NCI-H82 treated with DMSO at 0.1 percent for 48 hours (cell line): ENCODE measurements around the gene NSMF.
"Not testable (repeated sequence)": the region's sequence is repeated elsewhere in the genome, so short reads cannot be mapped to it uniquely, and the experiment has no call there.

ENCODE experiments used
- DNase-seq: peaks from one replicate; lab custom pipeline; 2025; ENCODE audit not compliant: unreplicated experiment; lab: John Stamatoyannopoulos, UW

NSMF gene

GRCh38 chr9:137459601-137460362 is 648 bp upstream of the NSMF start:
- DNase-seq = no peak

- no peak for DNase-seq
Observed at GRCh38 chr9:137458194-137459151, 661 bp downstream of the NSMF start.

GRCh38 chr9:137457406-137458193 is 1.5 kb downstream of the NSMF start:
- no peak for DNase-seq

- DNase-seq = no peak
Observed at GRCh38 chr9:137456864-137457405, 2.2 kb downstream of the NSMF start.

GRCh38 chr9:137456061-137456863 is 2.9 kb downstream of the NSMF start:
- no peak for DNase-seq

GRCh38 chr9:137455359-137455991 is 3.7 kb downstream of the NSMF start:
- no peak for DNase-seq

- no peak for DNase-seq
Observed at GRCh38 chr9:137454597-137455358, 4.4 kb downstream of the NSMF start.

GRCh38 chr9:137454145-137454596 is 5.0 kb downstream of the NSMF start:
- DNase-seq = no peak

GRCh38 chr9:137453643-137454081 is 5.5 kb downstream of the NSMF start:
- no peak for DNase-seq

- DNase-seq = no peak
Observed at GRCh38 chr9:137452761-137453642, 6.1 kb downstream of the NSMF start.

GRCh38 chr9:137452006-137452760 is 7.0 kb downstream of the NSMF start:
- DNase-seq = no peak

- not testable (repeated sequence) for DNase-seq
Observed at GRCh38 chr9:137451264-137452005, 7.7 kb downstream of the NSMF start.

GRCh38 chr9:137450539-137451222 is 8.5 kb downstream of the NSMF start:
- DNase-seq = not testable (repeated sequence)

GRCh38 chr9:137449931-137450538 is 9.1 kb downstream of the NSMF start:
- DNase-seq = no peak

- no peak for DNase-seq
Observed at GRCh38 chr9:137449081-137449844, 9.9 kb downstream of the NSMF start.
